OCI-M2 (cell line): ENCODE results near the gene ACSS3.

ENCODE experiments used
- DNase-seq: peaks from one replicate; lab custom pipeline; 2025; ENCODE audit not compliant: unreplicated experiment; lab: John Stamatoyannopoulos, UW

ACSS3 gene

DNA sequence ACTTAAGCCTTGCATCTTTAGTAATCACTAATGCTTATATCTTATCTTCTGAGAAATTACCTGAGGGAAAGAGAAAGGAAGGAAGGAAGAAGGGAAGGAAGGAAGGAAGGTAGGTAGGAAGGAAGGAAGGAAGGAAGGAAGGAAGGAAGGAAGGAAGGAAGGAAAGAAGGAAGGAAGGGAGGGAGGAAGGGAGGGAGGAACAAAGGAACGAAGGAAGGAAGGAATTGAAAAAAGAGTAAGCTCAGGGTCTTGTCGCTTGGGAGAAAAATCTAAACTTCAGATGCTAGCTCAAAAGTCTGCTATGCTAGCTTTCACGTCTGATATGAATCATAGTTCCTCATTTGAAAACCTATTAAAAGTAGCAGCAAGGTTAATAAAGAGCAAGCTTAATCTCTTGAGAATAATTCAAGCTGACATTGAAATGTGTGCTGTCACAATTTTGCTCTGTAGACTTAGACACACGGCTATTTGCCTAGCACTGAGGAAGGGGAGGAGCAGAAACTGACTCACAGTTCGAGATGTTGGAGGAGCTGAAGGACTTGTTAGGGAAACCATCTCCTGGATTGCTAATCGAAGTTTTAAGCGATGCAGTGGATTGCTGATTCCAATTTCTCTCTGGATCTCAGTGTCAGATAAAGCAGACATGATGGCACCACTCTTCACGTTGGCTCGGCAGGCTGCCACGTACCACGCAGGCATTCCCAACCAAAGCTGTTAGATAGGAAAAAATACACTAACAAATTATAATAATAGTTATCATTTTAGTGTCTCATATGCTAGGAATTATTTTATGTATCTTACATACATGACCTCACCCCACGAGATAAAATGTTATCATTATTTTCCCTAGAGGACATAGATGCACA lies 216.7 kb downstream of the ACSS3 start:
- DNase-seq = no peak

DNA sequence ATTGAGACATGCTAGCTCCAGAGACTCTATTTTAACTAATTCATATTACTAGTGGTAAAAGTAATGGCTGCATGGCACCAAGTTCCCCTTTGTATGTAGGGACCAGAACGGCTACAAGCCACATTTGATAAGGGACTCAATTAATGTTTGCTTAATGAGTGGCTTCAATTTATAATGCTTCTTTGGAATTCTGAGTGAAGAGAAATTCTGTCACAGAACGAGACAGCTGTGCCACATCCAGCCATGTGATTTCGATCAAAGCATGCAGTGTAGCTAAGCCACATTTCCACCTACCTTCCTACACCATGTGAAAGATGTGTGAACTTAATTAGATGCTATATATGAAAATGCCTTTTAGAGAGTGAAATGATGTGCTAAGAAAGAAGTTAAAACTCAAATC lies 217.4 kb downstream of the ACSS3 start:
- no peak for DNase-seq

DNA sequence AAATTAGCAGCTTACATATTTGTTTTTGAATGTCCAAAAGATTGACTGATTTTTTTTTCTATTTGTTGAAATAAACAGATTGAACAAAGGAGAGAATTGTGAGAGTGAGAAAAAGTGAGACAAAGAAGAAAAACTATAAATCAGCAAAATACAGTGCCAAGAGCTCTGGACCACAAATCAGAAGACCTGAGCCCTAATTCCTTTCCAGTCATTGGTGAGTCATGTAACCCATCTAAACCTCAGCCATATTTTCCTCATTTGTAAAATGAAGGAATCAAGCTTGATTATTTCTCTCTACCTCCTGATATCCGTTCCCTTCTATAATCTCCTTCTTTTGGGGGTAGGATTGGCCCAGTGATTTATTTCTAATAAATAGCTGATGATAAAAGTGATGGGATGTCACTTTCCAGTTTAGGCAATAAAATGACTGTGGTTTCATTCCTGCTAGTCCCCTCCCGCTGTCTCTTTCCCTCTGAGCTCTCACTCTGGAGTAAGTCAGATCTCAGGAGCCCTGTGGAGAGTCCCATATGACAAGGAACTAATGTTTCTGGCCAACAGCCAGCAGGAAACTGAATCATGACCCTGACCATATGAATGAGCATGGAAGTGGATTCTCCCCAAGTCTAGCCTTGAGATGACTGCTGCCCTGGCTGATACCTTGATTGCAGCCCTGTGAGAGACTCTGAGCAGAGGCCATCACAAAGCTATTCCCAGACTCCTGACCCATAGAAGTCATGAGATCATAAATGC lies 218.9 kb downstream of the ACSS3 start:
- no peak for DNase-seq

DNA sequence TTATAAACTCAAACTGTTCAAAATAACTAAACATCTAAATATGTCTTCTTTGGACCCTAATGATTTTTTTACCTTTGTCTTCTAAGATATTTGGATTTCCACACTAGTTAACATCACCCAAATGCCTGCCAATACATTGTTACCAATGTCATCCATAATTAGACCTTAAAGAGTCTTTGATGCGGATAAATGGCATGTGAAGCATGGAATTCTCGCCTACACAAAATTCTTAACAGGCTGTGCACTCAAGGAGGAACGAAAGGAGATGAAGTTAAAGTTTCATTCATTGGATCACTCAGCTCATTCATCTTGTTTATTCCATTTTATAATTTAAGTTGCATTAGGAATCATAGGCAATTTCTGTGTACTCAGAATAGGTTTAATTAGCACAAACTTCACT lies 219.7 kb downstream of the ACSS3 start:
- no peak for DNase-seq

DNA sequence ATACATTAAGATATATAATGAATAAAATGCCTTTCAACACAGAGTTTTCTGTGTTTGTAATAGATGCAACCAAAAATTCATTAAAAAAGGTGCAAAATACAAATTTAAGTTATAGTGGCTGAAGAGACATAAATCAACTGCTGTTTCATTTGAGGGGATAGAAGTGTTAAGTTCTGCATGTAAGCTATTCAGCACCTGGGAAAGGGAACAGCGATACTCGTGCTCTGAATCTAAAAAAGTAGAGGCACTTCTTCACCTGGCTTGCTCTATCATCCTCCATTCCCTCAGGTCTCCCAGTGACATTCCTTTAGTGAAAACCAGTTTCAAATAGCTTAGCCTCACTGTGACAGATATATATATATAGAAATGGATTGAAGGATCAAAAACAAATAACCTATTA lies 222.6 kb downstream of the ACSS3 start:
- DNase-seq = no peak

DNA sequence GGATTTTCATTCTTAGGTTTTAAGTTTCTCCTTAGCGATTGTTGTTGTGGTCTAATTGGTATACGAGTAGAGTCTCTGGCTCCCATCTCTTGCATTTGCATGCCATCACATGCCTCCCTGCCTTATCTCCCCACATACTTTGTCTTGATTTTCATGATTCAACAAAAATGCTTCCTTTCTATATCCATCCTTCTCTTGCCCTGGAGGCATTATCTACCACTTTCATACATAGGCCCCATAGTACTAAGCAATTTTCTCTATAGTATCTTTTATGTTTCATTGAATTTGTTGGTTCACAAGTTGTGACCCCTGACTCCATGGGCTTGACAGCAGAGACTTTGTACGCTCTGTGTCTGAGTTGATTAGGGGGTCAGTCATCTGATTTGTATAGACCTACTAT lies 226.1 kb downstream of the ACSS3 start:
- DNase-seq = no peak
